GM18505 (cell line): ENCODE results near the gene DBH.

Source experiments
- ATAC-seq: cut with Tn5 transposase; IDR thresholded peaks from one replicate; pipeline ENCODE4 v1.9.1; 2021; ENCODE audit not compliant: unreplicated experiment
- POLR2A ChIP-seq: IDR thresholded peaks from 4 replicates; pipeline ENCODE4 v1.6.1; 2011; ENCODE audit warnings: borderline replicate concordance; ENCODE audit not compliant: insufficient read depth, insufficient read length; ENCODE audit errors: extremely low read depth

The DBH gene

DNA sequence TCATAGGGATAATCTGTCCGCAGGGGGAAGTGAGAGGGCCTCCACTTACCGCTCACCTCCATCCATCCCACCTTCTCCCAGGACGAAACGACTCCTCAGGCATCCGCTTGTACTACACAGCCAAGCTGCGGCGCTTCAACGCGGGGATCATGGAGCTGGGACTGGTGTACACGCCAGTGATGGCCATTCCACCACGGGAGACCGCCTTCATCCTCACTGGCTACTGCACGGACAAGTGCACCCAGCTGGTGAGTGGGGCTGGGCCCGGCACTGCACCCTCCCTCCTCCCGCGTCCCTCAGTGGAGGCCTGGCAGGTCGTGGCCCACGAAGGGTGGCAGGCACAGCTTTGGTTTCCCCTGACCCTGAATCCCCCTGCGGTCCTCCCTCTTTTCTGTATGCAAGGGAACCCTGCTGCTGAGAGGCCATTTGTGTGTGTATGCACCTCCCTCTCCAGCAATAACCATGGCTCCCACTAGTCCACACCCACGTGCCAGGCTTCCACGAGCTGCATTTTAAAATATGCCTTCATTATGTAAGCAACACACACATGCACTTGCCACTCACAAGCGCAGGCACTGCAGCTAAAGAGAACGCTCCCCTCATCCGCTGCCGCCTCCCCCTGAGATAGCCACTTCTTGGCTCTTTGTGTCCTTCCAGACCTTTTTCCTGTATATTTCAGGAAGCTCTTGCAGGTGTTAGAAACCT, 11.8 kb downstream of the DBH start:
- no peak for ATAC-seq
- TF ChIP-seq POLR2A: no peak

DNA sequence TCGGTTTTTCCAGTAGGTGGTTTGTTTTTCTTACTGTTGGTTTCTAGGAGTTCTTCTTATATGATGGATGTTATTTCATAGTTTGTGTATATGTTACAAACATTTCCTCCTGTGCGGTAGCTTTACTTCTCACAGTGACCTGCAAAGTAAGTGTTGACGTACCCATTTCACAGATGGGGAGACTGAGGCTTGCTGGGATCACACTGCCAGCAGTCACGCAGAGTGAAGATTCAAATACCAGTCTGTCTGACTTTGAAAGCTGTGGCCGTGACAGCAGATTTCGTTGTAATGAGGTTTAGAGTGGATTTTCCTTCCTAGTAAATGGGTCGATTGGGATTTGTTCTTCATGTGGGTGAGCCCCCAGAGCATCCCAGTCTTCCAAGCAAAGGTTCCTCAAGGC, 13.0 kb downstream of the DBH start:
- TF ChIP-seq POLR2A: no peak
- ATAC-seq: no peak

DNA sequence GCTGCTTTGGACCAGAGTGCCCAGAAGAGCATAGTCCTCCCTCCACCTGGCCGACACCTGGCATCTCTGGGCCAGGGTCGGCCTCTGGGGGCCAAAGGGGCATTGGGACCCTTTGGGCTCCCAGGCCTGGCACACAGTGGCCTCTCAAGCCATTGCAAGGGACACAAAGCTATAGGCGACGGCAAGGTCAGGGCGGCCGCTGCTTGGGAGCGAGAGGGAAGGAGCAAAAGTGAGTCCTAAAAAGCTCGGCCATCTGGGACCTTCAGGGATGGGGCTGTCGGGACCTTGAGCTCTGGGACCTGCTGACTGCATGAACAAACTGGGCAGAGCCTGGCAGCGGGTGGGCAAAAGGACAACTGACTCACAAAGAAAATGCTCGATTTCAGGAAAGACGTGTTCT, 13.9 kb downstream of the DBH start:
- TF ChIP-seq POLR2A: no peak

GRCh38 chr9:133653638-133654037, 17.5 kb downstream of the DBH start:
- TF ChIP-seq POLR2A: no peak
- no peak for ATAC-seq

More for the DNA sequence above, 13.9 kb downstream of the DBH start:
- no peak for ATAC-seq

- no peak for TF ChIP-seq POLR2A
- ATAC-seq: no peak
Measured at GRCh38 chr9:133654736-133655657, 18.8 kb downstream of the DBH start.

- ATAC-seq: no peak
- TF ChIP-seq POLR2A: no peak
Measured at GRCh38 chr9:133655701-133656100, 19.5 kb downstream of the DBH start.

DNA sequence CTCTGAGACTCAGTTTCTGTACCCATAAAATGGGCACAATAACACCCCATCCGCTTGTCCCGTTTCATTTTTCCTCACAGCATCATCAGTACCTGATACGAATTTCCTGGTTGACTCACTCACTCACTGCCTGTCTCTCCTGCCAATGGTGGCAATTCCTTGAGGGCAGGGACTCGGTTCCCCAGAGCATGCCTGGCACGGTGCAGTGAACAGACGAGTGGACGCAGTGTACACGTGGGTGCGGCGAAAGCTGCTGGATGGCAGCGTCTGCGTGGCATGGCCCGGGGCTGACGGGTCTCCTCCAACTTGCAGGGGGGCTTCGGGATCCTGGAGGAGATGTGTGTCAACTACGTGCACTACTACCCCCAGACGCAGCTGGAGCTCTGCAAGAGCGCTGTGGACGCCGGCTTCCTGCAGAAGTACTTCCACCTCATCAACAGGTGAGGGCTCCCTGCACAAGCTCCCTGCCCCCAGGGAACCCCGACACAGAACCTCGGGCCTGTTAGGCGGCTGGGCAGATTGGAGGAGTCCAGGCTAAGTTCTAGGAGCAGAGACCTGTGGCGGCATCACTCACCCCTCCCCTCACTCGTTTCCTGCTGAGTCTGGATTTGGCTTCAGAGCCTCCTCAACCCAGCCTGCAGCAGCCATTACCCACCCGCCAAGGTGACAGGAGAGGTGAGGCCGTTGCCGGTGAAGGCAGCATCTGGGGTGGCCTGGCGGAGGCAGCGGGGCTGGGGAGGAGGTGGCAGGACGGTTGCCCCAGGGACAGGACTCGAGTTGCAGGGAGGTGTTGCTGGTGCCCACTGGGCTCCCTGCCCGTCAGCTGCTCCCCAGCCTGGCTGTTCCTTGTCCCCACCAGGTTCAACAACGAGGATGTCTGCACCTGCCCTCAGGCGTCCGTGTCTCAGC, 20.3 kb downstream of the DBH start:
- ATAC-seq: no peak
- TF ChIP-seq POLR2A: no peak

DNA sequence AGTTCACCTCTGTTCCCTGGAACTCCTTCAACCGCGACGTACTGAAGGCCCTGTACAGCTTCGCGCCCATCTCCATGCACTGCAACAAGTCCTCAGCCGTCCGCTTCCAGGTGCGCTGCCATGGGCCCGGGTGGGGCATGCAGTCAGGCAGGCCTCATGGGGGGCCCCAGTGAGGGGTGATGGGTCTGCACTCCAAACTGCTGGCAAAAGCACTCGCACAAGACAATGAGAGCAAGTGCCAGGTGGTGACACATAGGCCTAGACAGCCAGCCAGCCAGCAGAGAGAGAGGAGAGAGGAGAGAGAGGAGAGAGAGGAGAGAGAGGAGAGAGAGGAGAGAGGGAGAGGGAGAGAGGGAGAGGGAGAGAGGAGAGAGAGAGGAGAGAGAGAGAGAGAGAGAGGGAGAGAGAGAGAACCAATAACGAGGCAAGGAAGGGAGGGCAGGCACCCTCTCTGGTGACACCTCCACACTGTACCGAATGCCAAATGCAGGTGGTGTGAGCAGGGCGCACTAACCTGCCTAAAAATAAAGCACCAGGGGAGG, 21.0 kb downstream of the DBH start:
- no peak for ATAC-seq
- TF ChIP-seq POLR2A: no peak

- ATAC-seq: no peak
- no peak for TF ChIP-seq POLR2A
Measured at GRCh38 chr9:133658442-133659431, 22.6 kb downstream of the DBH start.

DNA sequence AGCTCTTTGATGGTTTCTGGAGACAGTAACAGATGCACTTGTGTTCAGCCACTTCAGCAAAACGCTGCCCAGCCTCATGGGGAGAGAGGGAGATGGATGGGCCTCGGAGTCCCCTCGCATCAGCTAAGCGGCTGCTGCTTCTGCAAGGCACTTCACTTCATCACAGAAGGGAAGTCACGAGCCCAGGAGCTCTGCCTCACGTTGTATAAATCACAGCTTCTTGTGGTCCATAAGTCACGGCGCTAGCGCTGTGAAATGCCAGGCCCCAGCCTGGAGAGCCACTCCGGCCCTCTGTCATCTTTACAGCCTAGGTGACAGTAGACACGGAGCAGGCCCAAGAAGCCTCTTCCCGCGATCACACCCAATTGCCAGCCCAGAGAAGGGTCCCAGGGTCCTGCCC, 23.4 kb downstream of the DBH start:
- no peak for ATAC-seq
- TF ChIP-seq POLR2A: no peak

DNA sequence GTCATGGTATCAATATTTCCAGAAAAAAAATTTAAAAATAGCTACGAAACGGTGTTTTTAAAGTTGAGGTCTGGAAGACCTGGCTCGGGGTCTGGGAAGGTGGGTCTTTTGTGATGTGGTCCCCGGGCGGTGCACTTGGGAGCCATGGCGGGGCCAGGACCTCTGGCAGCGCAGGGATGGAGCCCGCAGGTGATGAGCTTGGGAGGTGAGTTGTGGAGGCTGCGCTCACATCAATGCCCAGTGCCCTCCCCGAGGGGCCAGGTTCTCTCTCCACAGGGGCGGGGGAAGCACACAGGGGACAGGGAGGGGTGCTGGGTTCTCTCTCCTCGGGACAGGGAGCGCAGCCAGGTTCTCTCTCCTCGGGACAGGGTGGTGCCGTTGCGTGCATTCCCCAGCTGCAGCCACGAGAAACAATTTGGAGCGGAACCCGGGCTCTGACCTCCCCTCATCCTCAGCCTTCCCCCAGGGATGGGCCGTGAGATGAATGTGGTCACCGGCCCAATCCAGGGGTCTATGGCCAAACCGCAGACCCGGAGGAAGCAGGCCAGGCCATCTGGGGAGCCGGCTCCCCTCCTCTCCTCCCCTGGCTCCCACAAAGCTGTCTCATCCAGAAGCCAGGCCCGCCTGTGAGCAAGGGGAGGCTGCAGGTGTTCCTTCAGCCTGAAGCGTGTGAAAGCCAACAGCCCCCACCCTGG, 25.8 kb downstream of the DBH start:
- no peak for TF ChIP-seq POLR2A
- no peak for ATAC-seq
